ENCODE measurements around the gene CBARP.
A peak's percentile ranks its signal among the peaks of the same experiment; 100 is the strongest.

CBARP gene

DNA sequence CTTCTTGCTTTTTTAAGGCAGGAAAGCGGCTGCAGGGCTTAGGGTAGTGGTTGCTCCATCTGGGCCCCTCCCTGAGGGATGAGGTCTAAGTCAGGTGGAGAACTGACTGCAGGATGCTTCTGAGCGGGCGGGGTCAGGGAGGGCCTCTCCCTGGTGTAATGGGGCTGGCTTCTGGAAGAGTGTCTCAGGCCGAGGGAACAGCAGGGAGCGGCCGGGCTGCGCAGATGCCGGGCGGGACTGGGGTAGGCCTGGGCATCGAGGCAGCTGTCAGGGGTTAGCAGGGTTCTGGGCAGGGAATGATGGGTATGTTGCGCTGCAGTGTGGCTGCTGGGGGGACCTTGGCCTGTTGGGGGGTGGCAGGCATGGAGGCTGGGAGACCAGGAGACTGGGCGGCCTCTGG lies 40.3 kb upstream of the CBARP start:
- Histone ChIP-seq H3K27me3 (ENCODE audit: insufficient read depth, insufficient read length) (no peaks in the 10 kb centered on the region), H3K4me3 (ENCODE audit: insufficient read length, low read depth) (no peak overlapping the region), H3K4me1 (ENCODE audit: insufficient read depth, insufficient read length) (peaks cover 22% of the 10 kb centered on the region), H3K36me3 (ENCODE audit: insufficient read depth, insufficient read length, low read length) (peaks cover 65% of the 10 kb centered on the region), H3K9ac (ENCODE audit: insufficient read length, low read depth) (peak overlapping the region; percentile 32), H3K9me3 (ENCODE audit: insufficient read depth, low read length) (no peaks in the 10 kb centered on the region)
- TF ChIP-seq ZNF274 (IDR thresholded peaks at IDR 0.05; ENCODE audit: low read depth, low read length) (no peak), YY1 (IDR thresholded peaks at IDR 0.05; ENCODE audit: insufficient read depth, insufficient read length) (no peak), SUZ12 (IDR thresholded peaks at IDR 0.05; ENCODE audit: extremely low read depth, insufficient read depth, insufficient read length) (no peak)
- DNase-seq (ENCODE audit: low read depth, low spot score) = no peak

DNA sequence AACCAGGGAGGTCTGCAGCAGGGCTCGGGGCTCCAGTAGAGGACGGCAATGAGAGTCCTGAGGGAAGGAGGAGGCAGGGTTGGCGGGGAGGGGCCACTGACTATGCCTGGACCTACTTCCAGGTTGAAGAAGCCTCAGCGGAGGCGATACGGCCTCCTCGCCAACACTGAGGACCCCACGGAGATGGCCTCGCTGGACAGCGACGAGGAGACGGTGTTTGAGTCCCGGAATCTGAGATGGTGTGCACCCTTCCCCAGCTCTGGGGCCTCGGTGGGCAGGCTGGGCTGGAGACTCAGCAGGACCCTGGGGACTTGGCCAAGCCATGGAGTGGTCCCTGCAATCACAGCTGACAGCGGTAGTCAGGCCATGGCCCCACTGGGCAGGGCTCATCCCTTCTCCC lies 39.3 kb upstream of the CBARP start:
- H3K9me3 ChIP-seq (ENCODE audit: insufficient read depth, low read length) = no peaks in the 10 kb centered on the region
- no peak for TF ChIP-seq ZNF274 (IDR thresholded peaks at IDR 0.05; ENCODE audit: low read depth, low read length)
- no peak for TF ChIP-seq YY1 (IDR thresholded peaks at IDR 0.05; ENCODE audit: insufficient read depth, insufficient read length)
- TF ChIP-seq SUZ12 (IDR thresholded peaks at IDR 0.05; ENCODE audit: extremely low read depth, insufficient read depth, insufficient read length) = no peak
- DNase-seq (ENCODE audit: low read depth, low spot score) = no peak
- peak overlapping the region; percentile 98 for H3K9ac ChIP-seq (ENCODE audit: insufficient read length, low read depth)
- peaks cover 22% of the 10 kb centered on the region for H3K4me1 ChIP-seq (ENCODE audit: insufficient read depth, insufficient read length)
- peak overlapping the region; percentile 97 for H3K4me3 ChIP-seq (ENCODE audit: insufficient read length, low read depth)
- H3K36me3 ChIP-seq (ENCODE audit: insufficient read depth, insufficient read length, low read length) = peaks cover 76% of the 10 kb centered on the region
- no peaks in the 10 kb centered on the region for H3K27me3 ChIP-seq (ENCODE audit: insufficient read depth, insufficient read length)

DNA sequence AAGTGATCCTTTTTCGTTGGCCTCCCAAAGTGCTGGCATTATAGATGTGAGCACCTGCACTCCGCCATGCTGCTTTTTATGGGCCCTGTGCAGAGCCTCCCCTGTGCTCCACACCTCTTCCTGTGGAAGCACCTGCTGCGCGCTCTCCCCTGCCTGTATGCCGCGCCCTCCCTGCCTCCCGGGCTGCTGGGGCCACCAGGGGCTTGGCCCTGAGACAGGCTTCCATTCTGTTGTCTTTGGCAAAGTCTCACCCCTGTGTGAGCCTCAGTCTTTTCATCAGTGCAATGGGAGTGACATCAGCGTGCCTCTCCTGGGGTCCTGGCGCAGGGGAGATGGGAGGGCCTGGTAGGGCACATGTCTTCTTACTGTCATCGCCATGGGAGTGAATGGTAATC lies 38.8 kb upstream of the CBARP start:
- DNase-seq (ENCODE audit: low read depth, low spot score) = no peak
- H3K4me1 ChIP-seq (ENCODE audit: insufficient read depth, insufficient read length) = peaks cover 27% of the 10 kb centered on the region
- H3K36me3 ChIP-seq (ENCODE audit: insufficient read depth, insufficient read length, low read length) = peaks cover 80% of the 10 kb centered on the region
- H3K9me3 ChIP-seq (ENCODE audit: insufficient read depth, low read length) = no peaks in the 10 kb centered on the region
- TF ChIP-seq YY1 (IDR thresholded peaks at IDR 0.05; ENCODE audit: insufficient read depth, insufficient read length) = no peak
- TF ChIP-seq ZNF274 (IDR thresholded peaks at IDR 0.05; ENCODE audit: low read depth, low read length) = no peak
- no peak for TF ChIP-seq SUZ12 (IDR thresholded peaks at IDR 0.05; ENCODE audit: extremely low read depth, insufficient read depth, insufficient read length)
- H3K9ac ChIP-seq (ENCODE audit: insufficient read length, low read depth) = peak overlapping the region; percentile 98
- peak overlapping the region; percentile 97 for H3K4me3 ChIP-seq (ENCODE audit: insufficient read length, low read depth)
- no peaks in the 10 kb centered on the region for H3K27me3 ChIP-seq (ENCODE audit: insufficient read depth, insufficient read length)

DNA sequence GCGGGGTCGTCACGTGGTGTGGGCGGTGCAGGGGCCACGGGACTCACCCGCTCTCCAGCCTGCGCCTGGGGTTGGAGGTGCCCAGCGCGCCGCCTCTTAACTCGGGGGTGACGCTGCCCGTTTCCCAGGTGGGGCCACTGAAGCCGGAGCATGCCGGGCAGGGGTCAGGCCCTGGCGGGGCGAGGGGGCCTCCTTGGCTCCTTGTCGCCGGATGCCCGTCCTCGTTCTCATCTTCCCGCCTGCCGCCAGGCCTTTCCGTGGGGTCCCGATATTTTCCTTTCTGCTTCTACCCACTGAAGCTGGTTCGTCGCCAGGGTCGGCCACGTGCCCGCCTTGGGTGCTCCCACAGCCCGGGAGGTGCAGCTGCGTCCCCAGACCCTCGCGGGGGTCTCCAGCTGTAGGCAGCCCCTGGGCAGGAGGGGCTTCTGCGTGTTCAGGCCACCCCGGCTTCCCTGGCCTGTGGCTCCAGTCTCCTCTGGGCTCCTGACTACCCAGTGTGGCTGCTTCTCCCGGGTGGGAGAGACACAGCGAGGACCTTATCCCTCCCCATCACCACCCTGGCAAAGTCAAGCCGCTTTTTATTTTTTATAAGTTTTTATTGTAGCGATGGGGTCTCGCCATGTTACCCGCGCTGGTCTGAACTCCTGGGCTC lies 38.3 kb upstream of the CBARP start:
- Histone ChIP-seq H3K9me3 (ENCODE audit: insufficient read depth, low read length) (no peaks in the 10 kb centered on the region), H3K36me3 (ENCODE audit: insufficient read depth, insufficient read length, low read length) (peaks cover 85% of the 10 kb centered on the region), H3K27me3 (ENCODE audit: insufficient read depth, insufficient read length) (no peaks in the 10 kb centered on the region), H3K4me3 (ENCODE audit: insufficient read length, low read depth) (peak overlapping the region; percentile 97), H3K9ac (ENCODE audit: insufficient read length, low read depth) (peak overlapping the region; percentile 98), H3K4me1 (ENCODE audit: insufficient read depth, insufficient read length) (peaks cover 31% of the 10 kb centered on the region)
- TF ChIP-seq SUZ12 (IDR thresholded peaks at IDR 0.05; ENCODE audit: extremely low read depth, insufficient read depth, insufficient read length) (no peak), YY1 (IDR thresholded peaks at IDR 0.05; ENCODE audit: insufficient read depth, insufficient read length) (no peak), ZNF274 (IDR thresholded peaks at IDR 0.05; ENCODE audit: low read depth, low read length) (no peak)
- DNase-seq (ENCODE audit: low read depth, low spot score) = no peak

DNA sequence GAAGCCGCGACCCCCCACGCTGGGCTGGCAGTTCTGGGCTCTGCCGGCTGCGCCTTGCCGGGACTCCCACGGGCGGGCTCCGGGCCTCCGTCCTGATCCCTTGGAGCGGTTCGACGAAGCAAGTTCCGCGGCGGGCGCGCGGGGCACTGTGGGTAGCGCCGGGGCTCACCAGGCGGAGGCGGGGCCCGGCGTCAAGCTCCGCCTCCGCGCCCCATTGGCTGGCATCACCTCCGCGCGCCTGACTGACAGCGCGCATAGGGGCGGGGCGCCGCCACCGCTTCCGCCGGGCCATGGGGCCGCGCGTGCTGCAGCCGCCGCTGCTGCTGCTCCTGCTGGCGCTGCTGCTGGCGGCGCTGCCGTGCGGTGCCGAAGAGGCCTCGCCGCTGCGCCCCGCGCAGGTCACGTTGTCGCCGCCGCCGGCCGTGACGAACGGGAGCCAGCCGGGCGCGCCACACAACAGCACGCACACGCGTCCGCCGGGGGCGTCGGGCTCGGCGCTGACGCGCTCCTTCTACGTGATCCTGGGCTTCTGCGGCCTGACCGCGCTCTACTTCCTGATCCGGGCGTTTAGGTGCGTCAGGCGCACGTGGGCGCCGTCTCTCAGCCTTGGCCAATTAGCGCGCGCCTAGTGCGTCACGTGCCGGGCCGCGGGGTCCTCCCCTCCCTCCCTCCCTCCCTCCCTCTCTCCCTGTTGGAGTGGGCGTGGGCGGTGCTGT lies 37.6 kb upstream of the CBARP start, which contains the start of gene FAM174C:
TSS of gene FAM174C (plus strand) at position 271 of the 716 bp plus-strand sequence. CDS start at position 291, 20 bp downstream.
- Histone ChIP-seq H3K36me3 (ENCODE audit: insufficient read depth, insufficient read length, low read length) (peaks cover 86% of the 10 kb centered on the region), H3K27me3 (ENCODE audit: insufficient read depth, insufficient read length) (no peaks in the 10 kb centered on the region), H3K4me3 (ENCODE audit: insufficient read length, low read depth) (peak within 1 kb of the TSS; percentile 97), H3K9ac (ENCODE audit: insufficient read length, low read depth) (peak within 1 kb of the TSS; percentile 99), H3K4me1 (ENCODE audit: insufficient read depth, insufficient read length) (peaks cover 35% of the 10 kb centered on the region), H3K9me3 (ENCODE audit: insufficient read depth, low read length) (no peaks in the 10 kb centered on the region)
- TF ChIP-seq YY1 (IDR thresholded peaks at IDR 0.05; ENCODE audit: insufficient read depth, insufficient read length) (no peak), ZNF274 (IDR thresholded peaks at IDR 0.05; ENCODE audit: low read depth, low read length) (no peak), SUZ12 (IDR thresholded peaks at IDR 0.05; ENCODE audit: extremely low read depth, insufficient read depth, insufficient read length) (no peak)
- DNase-seq (ENCODE audit: low read depth, low spot score) = peak; percentile 97

DNA sequence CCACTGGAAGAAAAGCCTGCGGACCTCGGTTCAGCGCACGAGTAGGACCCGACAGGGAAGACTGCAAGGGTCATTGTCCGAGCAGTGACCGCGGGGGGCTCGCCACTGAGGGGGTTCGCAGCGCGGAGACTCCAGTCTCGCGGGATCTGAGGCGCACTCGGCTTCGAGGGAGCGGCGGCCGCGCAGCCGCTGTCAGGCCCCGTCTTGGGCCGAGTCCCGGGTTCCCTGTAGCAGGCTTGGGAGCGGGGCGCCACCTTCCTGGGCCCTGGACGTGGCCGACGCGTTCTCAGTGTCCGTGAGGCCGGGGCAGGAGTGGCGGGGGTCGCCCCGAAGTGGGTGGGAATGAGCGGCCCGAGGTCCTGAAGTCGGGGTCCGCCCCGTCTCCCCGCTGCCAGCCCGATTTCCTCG lies 37.1 kb upstream of the CBARP start:
- Histone ChIP-seq H3K27me3 (ENCODE audit: insufficient read depth, insufficient read length) (no peaks in the 10 kb centered on the region), H3K9ac (ENCODE audit: insufficient read length, low read depth) (peak overlapping the region; percentile 99), H3K36me3 (ENCODE audit: insufficient read depth, insufficient read length, low read length) (peaks cover 86% of the 10 kb centered on the region), H3K4me1 (ENCODE audit: insufficient read depth, insufficient read length) (peaks cover 35% of the 10 kb centered on the region), H3K4me3 (ENCODE audit: insufficient read length, low read depth) (peak overlapping the region; percentile 97), H3K9me3 (ENCODE audit: insufficient read depth, low read length) (no peaks in the 10 kb centered on the region)
- TF ChIP-seq YY1 (IDR thresholded peaks at IDR 0.05; ENCODE audit: insufficient read depth, insufficient read length) (no peak), ZNF274 (IDR thresholded peaks at IDR 0.05; ENCODE audit: low read depth, low read length) (no peak), SUZ12 (IDR thresholded peaks at IDR 0.05; ENCODE audit: extremely low read depth, insufficient read depth, insufficient read length) (no peak)
- DNase-seq (ENCODE audit: low read depth, low spot score) = no peak

Data from NT2/D1 (cell line).